GM18873 (cell line): Measurements from ENCODE around the gene CAPZA1.

Experiments
- ATAC-seq: cut with Tn5 transposase; IDR thresholded peaks from one replicate; pipeline ENCODE4 v1.9.1; 2021; ENCODE audit warnings: mild to moderate bottlenecking, moderate library complexity, moderate number of reproducible peaks; ENCODE audit not compliant: unreplicated experiment, low FRiP score

Gene CAPZA1

GRCh38 chr1:112711670-112712069 lies 92.0 kb downstream of the CAPZA1 start:
- ATAC-seq = no peak

- no peak for ATAC-seq
These were observed 92.6 kb downstream of the CAPZA1 start for GRCh38 chr1:112712191-112712590.

- no peak for ATAC-seq
These were observed 93.1 kb downstream of the CAPZA1 start for GRCh38 chr1:112712701-112713128.

- ATAC-seq = no peak
These were observed 94.1 kb downstream of the CAPZA1 start for GRCh38 chr1:112713466-112714312.

GRCh38 chr1:112714313-112715263 lies 95.0 kb downstream of the CAPZA1 start:
- no peak for ATAC-seq

- peak; percentile 70 for ATAC-seq
These were observed 95.8 kb downstream of the CAPZA1 start, which contains the start of gene PPM1J for GRCh38 chr1:112715264-112716053. TSS of gene PPM1J (minus strand) at chr1:112715332. CDS start at chr1:112715301, 31 bp downstream.

- ATAC-seq = peak; percentile 39
These were observed 96.6 kb downstream of the CAPZA1 start for GRCh38 chr1:112716133-112716720.

DNA sequence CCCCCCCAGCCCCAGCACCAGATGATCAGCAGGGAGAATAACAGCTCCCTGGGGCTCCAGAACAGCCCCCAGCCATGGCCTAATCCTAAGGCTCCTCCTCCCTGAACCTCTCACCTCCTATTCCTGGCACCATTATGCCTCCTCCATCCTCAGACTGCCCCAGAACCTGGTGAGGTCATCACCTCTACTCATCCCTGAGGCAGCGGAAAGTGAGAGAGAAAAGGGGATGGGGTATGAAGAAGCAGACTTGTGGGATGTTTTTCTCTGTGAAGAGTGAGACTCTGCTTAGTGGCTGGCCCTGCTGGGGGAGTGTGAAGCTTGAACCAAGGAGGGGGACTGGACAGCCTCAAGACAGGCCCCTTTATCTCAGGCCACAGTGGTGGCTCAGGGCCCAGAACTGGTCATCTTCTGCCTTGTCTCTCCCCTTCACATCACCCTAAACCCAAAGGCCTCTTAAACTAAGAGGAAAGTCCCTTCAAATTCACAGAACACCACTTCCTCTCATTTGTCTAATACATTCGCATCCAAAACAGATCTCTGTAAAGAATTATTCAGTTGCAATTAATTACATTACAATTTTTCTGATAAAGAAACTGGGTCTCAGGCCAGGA lies 97.7 kb downstream of the CAPZA1 start:
- ATAC-seq = no peak

DNA sequence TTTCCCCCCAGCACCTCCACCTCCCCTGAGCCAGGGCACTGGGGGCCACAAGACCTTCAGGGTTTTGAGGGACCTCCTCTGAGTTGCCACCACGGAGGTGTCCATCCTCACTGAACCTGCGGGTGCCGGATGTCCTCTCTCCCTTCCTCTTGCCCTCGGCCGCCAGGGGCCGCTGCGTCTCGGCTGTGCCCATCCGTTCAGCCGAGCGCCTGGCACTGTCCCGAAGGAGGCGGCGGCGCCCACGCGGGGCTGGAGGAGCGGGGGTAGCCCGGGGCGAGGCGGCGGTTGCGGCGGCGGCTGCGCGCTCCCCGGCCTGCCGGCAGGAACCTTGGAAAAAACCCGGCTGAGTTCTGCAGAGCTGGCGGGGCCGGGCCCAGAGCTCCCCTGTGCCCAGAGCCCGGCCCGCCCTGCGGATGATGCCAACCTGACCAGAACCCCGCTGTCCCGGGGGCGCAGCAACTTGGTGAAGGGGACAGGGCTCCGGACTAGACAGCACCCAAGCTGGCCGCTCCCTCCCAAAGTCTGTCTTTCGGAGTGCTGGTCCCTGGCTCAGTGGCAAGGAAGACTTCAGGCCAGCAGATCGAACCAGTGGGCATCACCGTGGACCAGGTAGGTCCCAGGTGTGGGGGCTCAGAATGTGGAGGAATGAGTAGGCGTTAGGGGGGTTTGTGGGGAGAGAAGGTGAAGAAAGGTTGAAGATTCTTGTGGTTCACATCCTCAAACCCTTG lies 99.2 kb downstream of the CAPZA1 start:
- no peak for ATAC-seq

DNA sequence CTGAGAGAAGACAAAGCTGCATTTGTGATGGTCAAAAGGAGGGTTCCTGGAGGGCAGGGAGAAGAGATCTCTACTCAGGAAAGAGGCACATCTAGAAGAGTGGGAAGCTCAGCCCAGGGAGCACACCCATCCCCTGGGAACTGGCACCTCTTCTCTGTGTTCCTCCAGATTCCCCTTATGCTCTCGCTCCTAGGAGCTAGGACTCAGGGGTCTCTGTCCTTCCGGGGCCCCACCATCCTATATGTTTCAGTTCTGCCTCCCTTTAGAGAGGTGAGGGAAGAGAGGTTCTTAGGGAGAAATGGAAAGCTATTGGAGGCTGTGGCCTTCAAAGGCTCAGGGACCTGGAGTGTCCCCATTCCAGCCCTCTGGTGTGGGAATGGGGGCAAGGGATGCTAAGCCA lies 100.1 kb downstream of the CAPZA1 start:
- no peak for ATAC-seq

- no peak for ATAC-seq
These were observed 101.2 kb downstream of the CAPZA1 start for GRCh38 chr1:112720800-112721199.
